Osteoblast (primary cell): ENCODE data around the gene VWCE. TPM values are rescaled to one million over a fixed set of nuclear protein-coding genes. Genes with fewer than 3 reads are reported as not detected.

ENCODE experiments used
- DNase-seq: peaks from one replicate; pipeline ENCODE4 v3.0.0; 2011; ENCODE audit warnings: low spot score, mixed read lengths; ENCODE audit not compliant: insufficient read length; ENCODE audit errors: missing footprints
- H2AFZ ChIP-seq: 2 replicates; pipeline ENCODE4 v1.6.0; 2011; ENCODE audit warnings: mild to moderate bottlenecking, low read length
- H3K27ac ChIP-seq: 2 replicates; pipeline ENCODE4 v1.5.1; 2011; ENCODE audit warnings: mild to moderate bottlenecking, low read depth, low read length, moderate library complexity
- H3K27me3 ChIP-seq: 2 replicates; pipeline ENCODE4 v1.6.0; 2012; ENCODE audit warnings: mild to moderate bottlenecking, control low read depth, inconsistent platforms, low read length, moderate library complexity; ENCODE audit not compliant: insufficient read depth
- H3K36me3 ChIP-seq: 2 replicates; pipeline ENCODE4 v1.5.1; 2011; ENCODE audit warnings: mild to moderate bottlenecking, low read length, control low read depth, moderate library complexity; ENCODE audit not compliant: insufficient read depth
- H3K4me1 ChIP-seq: 2 replicates; pipeline ENCODE4 v1.5.1; 2011; ENCODE audit warnings: mild to moderate bottlenecking, low read length, control low read depth, moderate library complexity; ENCODE audit not compliant: insufficient read depth
- H3K4me2 ChIP-seq: 2 replicates; pipeline ENCODE4 v1.6.0; 2011; ENCODE audit warnings: mild to moderate bottlenecking, low read length; ENCODE audit not compliant: insufficient read depth
- H3K4me3 ChIP-seq: fragments of 200-600 bp; sonication (generic); 3 replicates; pipeline ENCODE4 v1.5.1; 2012; ENCODE audit warnings: mild to moderate bottlenecking, low read length, inconsistent platforms; ENCODE audit not compliant: insufficient read depth
- H3K79me2 ChIP-seq: 2 replicates; pipeline ENCODE4 v1.6.0; 2012; ENCODE audit warnings: mild to moderate bottlenecking, low read length, control low read depth, inconsistent platforms; ENCODE audit not compliant: insufficient read depth
- H3K9me3 ChIP-seq: 2 replicates; pipeline ENCODE4 v1.5.1; 2011; ENCODE audit warnings: low read depth, low read length, control low read depth
- H4K20me1 ChIP-seq: 2 replicates; pipeline ENCODE4 v1.6.0; 2012; ENCODE audit warnings: mild to moderate bottlenecking, low read length, control low read depth; ENCODE audit not compliant: insufficient read depth
- CTCF ChIP-seq: IDR thresholded peaks from 2 replicates; pipeline ENCODE4 v1.5.1; 2011; ENCODE audit warnings: mild to moderate bottlenecking, low read depth, low read length, moderate library complexity; ENCODE audit errors: extremely low read depth
- total RNA-seq: library from RNA; depleted of rRNA; stranded (reverse); fragments of >200 nt; gene quantifications from 2 replicates; pipeline ENCODE4 v1.2.3, GENCODE V29; 2012

Gene VWCE
- total RNA-seq, 1 donor = 4.7 TPM

GRCh38 chr11:61292356-61292755 lies 2.8 kb downstream of the VWCE start:
- no peaks in the 10 kb centered on the region for H3K27me3 ChIP-seq
- DNase-seq = peak; percentile 72
- peaks cover 26% of the 10 kb centered on the region for H3K4me1 ChIP-seq

GRCh38 chr11:61290905-61291690 lies 4.0 kb downstream of the VWCE start:
- H3K4me1 ChIP-seq = peaks cover 20% of the 10 kb centered on the region
- H3K36me3 ChIP-seq = peaks cover under 1% of the 10 kb centered on the region
- no peak for TF ChIP-seq CTCF

More at GRCh38 chr11:61292356-61292755, 2.8 kb downstream of the VWCE start:
- no peak overlapping the region for H2AFZ ChIP-seq
- H3K27ac ChIP-seq = no peak overlapping the region
- no peaks in the 10 kb centered on the region for H3K79me2 ChIP-seq
- H3K9me3 ChIP-seq = no peaks in the 10 kb centered on the region
- no peaks in the 10 kb centered on the region for H4K20me1 ChIP-seq
- no peak for TF ChIP-seq CTCF
- H3K4me2 ChIP-seq = no peak overlapping the region
- no peak overlapping the region for H3K4me3 ChIP-seq
- no peaks in the 10 kb centered on the region for H3K36me3 ChIP-seq

GRCh38 chr11:61287338-61287977 lies 7.7 kb downstream of the VWCE start:
- no peak for DNase-seq
- Histone ChIP-seq H3K27ac (no peak overlapping the region), H3K4me2 (no peak overlapping the region), H3K36me3 (peaks cover 17% of the 10 kb centered on the region), H3K79me2 (no peaks in the 10 kb centered on the region), H3K27me3 (peaks cover 4% of the 10 kb centered on the region), H3K4me3 (no peak overlapping the region), H3K4me1 (no peaks in the 10 kb centered on the region), H4K20me1 (no peaks in the 10 kb centered on the region), H2AFZ (no peak overlapping the region), H3K9me3 (no peaks in the 10 kb centered on the region)
- TF ChIP-seq CTCF = no peak

More at GRCh38 chr11:61290905-61291690, 4.0 kb downstream of the VWCE start:
- Histone ChIP-seq H3K27ac (no peak overlapping the region), H3K79me2 (no peaks in the 10 kb centered on the region), H3K9me3 (no peaks in the 10 kb centered on the region), H3K4me2 (no peak overlapping the region), H4K20me1 (no peaks in the 10 kb centered on the region), H2AFZ (no peak overlapping the region), H3K4me3 (no peak overlapping the region), H3K27me3 (no peaks in the 10 kb centered on the region)
- DNase-seq = peak; percentile 77

GRCh38 chr11:61283613-61284012 lies 11.5 kb downstream of the VWCE start:
- no peak for TF ChIP-seq CTCF

More at GRCh38 chr11:61283613-61284012, 11.5 kb downstream of the VWCE start:
- no peak overlapping the region for H3K4me2 ChIP-seq
- peaks cover 20% of the 10 kb centered on the region for H3K36me3 ChIP-seq
- no peak overlapping the region for H3K4me3 ChIP-seq
- H3K79me2 ChIP-seq = no peaks in the 10 kb centered on the region
- peaks cover 9% of the 10 kb centered on the region for H3K27me3 ChIP-seq
- H3K4me1 ChIP-seq = peaks cover 3% of the 10 kb centered on the region
- DNase-seq = no peak
- H3K27ac ChIP-seq = no peak overlapping the region
- no peaks in the 10 kb centered on the region for H3K9me3 ChIP-seq
- H2AFZ ChIP-seq = no peak overlapping the region
- peaks cover 2% of the 10 kb centered on the region for H4K20me1 ChIP-seq
